ENCODE data around the gene GPD1.

DNA sequence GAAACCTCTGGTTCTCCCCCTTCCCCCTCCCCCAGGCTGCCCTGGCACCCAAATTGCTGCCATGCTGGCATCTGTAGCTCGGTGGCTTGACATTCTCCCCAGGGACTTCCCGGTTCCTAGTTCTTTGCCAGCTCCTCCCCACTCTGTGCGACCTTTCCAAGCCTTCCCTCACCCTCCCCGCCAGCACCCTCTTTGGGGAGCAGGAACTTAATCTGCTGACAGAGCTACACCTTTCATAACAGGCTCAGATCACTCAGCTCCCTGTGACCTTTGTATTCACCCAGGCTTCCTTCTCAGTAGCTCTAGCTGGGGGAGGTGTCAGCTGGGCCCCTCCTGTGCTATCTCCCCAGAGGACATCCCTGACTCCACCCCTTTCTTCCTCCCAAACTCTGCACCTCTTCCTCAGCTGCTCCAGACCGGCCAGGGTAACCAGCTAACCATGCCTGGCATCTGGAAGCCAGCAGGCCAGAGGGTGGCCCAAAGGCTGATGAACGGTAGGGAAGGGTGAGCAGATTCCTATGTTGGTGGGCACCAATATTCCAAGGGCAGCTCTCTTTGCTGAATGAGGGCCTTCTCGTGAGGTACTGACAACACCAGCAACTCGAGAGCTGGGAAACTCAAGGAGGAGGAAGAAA lies 6.4 kb downstream of the GPD1 start:
- TF ChIP-seq, protein P1, sequence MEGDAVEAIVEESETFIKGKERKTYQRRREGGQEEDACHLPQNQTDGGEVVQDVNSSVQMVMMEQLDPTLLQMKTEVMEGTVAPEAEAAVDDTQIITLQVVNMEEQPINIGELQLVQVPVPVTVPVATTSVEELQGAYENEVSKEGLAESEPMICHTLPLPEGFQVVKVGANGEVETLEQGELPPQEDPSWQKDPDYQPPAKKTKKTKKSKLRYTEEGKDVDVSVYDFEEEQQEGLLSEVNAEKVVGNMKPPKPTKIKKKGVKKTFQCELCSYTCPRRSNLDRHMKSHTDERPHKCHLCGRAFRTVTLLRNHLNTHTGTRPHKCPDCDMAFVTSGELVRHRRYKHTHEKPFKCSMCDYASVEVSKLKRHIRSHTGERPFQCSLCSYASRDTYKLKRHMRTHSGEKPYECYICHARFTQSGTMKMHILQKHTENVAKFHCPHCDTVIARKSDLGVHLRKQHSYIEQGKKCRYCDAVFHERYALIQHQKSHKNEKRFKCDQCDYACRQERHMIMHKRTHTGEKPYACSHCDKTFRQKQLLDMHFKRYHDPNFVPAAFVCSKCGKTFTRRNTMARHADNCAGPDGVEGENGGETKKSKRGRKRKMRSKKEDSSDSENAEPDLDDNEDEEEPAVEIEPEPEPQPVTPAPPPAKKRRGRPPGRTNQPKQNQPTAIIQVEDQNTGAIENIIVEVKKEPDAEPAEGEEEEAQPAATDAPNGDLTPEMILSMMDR (IDR thresholded peaks at IDR 0.05): no peak
- TF ChIP-seq POLR2AphosphoS5 (IDR thresholded peaks at IDR 0.05) (peak in 2 of 3 donors; percentile 28 to 41), POLR2A (IDR thresholded peaks at IDR 0.05) (no peak), EP300 (IDR thresholded peaks at IDR 0.05; ENCODE audit: low read depth) (no peak)

All from transverse colon (tissue), 4 donors.